Activated T-cell treated with anti-CD3 and anti-CD28 coated beads, Interleukin-2, amount 50 U/mL, for 1 hour (primary cell): ENCODE results near the gene CYBC1.
A peak's percentile ranks its signal among the peaks of the same experiment; 100 is the strongest.

ENCODE experiments used
- DNase-seq: peaks from one replicate; pipeline ENCODE4 v3.0.0-alpha.2; 2020

The CYBC1 gene

DNA sequence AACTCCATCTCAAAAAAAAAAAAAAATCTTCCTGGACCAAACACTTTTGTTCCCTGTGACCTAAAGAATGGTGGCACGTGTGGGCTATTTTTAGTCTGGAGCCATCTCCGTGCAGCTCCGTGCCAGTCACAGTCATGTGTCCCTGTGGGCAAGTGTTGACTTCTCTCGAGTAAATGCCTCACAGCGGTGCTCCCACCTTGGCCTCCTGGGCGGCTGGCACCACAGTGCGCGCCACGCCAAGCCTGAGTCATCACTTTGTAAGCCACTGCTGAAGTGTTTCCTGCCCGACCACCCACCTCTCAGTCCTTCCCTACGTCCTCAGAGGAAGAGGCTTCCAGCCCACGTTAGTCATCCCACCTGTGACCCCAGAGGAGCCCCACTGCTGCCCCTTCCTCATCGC lies 43.3 kb downstream of the CYBC1 start:
- DNase-seq = no peak

DNA sequence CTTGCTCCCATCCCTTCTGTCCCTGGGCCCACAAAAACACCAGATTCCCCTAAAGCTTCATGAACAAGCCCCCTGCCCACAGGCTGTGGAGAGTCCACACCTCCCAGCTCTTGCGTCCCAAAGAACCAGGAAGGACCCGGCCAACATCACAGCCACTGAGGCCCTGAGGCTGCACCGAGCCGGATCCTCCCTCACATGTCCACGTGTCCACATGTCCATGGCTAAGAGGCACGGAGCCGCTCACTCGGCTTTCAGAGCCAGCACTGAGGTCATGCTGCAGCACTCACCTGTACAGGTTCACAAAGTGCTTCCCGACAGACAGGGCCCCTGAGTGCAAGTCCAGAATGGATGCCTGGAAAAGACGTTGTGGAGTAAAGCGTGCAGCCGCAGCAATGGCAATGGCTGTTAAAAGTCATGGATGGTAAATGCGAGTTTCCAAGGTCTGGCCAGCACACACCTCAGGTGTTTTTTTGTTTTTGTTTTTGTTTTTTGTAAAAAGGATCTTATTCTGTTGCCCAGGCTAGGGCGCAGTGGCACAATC lies 44.4 kb downstream of the CYBC1 start:
- no peak for DNase-seq

DNA sequence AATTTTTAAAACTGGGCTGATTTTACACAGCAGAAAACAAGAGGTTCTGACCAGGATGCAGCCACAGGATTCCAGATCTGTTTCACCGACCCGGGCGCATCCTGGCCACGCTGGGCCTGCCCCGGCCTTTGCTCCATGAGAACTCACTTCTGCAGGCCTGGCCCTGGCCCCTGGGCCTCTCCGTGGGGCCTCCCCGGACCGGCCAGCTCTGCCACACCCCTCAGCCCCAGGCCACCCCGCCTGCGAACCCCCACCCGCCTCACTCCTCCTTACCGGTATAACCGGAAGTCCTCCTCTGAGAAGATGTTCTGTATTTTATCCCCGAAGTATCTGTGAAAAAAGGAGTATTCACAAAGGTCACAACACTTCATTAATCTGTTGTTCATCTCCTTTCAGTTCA lies 45.5 kb downstream of the CYBC1 start:
- DNase-seq = no peak

DNA sequence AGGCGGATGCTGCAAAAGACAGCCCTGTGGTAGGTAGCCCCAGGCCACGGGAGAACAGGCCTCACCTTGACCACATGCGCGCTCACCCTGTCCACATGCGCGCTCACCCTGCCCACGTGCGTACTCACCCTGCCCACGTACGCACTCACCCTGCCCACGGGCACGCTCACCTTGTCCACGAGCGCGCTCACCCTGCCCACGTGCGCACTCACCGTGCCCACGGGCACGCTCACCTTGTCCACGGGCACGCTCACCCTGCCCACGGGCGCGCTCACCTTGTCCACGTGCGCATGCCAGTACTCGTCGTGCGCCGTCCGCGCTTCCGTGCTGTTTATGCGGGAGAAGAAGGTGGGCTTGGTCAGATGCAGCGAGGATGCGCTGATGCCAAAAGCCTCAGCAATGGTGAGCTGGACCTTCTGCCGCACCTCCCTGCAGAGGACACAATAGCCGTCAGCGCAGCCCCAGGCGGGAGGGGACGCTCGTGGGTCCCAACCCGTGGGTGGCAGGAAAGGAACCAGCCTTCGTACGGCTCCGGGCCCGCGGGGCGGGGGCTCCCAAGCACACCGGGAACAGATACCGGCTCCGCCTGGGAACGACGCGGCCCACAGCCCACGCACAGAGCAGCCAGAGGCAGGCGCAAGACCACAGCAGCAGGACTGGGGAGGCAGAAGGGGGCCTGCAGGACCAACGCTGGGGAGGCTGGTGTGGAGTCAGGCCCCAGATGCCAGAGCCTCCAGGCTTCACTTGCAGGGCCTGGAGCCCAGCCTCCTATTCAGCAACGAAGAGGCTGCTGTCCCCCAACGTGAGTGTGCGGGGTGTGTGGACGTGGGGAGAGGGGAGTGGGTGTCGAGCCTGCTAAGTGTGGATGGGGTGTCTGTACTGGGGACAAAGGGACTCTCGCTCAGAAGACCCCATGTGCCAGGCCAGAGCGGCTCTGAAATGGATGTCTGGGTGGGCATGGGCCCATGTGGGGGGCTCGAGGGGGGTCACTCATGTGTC lies 46.6 kb downstream of the CYBC1 start:
- DNase-seq = no peak

DNA sequence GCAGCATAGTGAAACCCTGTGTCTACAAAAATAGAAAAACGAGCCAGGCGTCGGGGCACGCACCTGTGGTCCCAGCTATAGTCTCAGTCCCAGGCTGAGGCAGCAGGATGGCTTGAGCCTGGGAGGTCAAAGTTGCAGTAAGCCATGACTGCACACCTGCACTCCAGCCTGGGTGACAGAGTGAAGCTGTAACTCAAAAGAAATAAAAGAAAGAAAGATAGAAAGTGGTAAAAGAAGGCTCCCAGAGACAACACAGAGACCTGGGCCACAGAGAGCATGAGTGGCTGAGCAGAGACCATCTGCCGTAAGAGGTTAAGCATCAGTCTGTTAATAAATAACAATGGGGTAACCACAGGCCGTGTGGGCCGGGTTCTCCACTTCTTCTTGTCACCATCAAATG lies 47.7 kb downstream of the CYBC1 start:
- no peak for DNase-seq

DNA sequence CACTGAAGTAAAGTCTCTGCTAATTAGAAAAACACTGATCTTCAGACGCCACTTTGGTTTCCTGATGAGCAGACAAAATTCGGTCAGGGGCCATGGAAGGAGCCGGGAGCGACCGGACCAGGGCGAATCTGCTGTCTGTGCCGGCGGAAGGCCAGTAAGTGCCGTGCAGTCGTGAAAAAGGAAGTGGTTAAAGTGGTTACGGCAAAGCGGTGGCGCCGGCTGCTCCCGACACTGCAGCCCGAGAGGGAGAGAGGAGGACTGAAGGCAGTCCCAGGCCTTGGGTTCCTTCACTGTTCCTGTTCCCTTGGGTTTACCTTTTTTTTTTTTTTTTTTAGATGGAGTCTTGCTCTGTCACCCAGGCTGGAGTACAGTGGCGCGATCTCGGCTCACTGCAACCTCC lies 49.7 kb downstream of the CYBC1 start:
- DNase-seq = peak; percentile 44

DNA sequence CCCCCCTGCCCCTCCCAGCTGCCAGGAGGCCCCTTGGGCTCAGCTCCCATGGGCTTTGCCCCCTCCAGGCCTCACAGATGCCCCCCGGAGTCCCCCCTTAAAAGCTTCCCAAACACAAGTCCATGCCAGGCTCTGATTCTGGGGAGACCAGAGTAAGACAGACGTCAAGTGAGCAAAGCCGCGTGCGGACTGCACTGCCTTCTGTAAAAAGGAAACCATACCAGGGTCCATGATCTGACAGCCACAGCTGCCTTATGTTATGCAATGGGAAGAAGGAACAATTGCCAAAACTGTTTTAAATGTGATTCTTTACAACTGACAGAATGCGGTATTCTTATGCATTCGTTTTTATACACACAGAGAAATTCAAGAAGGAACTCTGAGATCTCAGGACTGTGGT lies 50.3 kb downstream of the CYBC1 start:
- no peak for DNase-seq

DNA sequence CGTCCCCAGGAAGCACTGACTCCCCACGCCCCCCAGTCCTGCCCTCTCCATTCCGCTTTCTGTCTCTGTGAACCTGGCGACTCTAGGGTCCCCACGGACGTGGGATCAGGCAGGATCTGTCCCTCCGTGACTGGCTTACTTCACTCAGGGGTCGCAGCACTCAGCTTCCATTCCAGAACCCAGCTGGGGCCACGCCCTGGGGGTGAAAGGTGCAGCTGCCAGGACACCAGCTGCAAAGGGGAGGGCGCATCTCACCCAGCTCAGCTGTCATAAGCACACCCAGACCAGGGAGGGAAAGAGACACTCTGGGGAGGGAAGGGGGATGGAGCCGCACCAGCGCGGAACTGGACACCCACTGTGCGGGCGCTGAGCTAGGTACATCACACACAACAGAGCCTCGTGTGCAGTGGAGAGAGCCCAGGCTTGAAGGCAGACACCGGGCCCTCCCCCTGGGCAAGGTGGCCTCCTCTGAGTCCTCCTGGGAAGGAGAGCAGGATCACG lies 50.9 kb downstream of the CYBC1 start:
- DNase-seq = no peak

DNA sequence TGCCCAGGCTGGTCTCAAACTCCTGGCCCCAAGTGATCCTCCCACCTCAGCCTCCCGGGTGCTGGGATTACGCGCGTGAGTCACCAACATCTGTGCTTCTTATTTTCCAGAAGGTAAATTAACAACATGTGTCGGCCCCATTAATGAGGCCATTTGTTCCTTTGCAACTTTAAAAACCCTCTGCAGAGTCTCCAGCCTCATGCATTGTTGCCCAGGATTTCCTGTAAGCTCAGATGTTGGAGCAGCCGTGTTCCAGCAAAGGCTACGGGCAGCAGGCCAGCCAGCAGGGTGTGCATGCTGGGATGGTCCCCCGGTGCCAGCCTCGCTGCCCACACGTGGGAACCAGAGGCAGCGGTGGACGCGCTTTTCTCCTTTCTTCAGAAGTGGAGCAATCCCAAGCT lies 51.5 kb downstream of the CYBC1 start:
- DNase-seq = no peak

DNA sequence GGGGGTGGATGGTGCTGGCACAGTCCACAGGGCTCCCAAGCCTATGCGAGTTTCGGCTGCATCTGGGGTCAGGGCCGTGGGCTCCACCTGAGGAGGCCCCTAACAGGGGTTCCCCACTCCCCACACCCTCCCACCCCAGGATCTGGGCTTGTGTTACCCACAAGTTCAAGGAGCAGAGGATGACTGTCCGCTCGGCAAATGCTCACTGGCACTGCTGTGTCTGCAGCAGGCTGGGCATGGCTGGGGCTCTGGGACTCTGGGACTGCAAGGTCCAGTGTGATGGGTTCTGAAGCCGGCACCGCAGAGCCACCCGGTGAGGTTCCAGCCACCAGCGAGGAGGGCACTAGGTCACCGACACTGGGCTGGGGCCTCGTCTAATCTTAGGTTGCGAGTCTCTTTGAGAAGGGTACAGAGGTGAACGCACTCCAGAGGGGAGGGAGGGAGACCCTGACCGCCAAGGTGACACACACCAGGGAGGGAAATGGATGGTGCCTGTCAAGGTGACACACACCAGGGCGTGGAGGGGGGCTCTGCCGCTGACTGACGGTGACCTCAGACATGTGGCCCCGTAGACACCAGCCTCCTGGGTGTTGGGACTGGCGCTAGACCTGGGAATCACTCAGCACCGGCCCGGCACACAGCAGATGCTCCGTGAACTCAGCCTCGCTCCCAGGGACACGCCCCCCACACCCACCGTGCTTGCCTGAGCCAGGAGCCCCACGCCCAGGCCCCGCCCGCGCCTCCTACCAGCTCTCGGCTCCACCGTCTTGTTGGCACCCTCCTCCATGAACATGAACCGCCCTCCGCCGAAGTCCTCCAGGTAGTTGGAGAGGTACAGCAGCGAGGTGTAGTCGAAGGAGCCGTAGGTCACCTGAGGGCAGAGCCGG lies 52.9 kb downstream of the CYBC1 start:
- no peak for DNase-seq

DNA sequence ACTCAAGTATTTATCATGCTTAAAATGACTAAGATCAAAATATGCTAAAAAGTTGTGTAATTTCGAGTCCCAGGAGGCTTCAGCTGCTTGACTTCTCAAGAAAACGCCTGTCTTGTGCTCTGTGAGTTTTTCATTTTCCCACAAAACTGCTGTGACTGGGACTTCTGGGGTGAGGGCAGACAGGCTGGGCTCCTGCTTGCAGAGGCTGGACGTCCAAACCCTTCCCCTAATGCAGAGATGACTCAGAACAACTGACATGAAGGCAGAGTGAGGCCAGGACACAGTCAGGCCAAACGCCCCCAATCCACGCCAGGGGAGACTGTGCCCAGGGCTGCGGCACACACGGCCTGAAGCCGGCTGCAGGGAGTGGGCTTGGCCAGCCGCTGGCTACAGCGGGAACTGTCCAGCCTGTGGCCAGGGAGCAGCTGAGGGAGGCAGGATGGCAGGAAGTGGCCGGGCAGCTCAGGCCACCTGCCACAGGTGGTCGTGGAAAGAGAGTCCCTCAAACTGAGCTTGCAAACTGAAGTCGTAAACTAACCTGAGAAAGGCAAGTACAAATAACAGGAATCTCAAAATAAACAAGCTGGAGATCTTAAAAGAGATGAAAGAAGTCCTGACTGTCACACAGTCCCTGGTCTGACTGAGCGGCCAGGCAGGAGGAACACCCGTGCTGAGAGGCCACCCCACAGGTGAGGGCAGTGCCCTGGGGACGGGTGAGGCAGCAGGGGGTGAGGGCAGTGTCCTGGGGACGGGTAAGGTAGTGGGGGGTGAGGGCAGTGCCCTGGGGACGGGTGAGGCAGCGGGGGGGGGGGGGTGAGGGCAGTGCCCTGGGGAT lies 53.7 kb downstream of the CYBC1 start:
- no peak for DNase-seq

DNA sequence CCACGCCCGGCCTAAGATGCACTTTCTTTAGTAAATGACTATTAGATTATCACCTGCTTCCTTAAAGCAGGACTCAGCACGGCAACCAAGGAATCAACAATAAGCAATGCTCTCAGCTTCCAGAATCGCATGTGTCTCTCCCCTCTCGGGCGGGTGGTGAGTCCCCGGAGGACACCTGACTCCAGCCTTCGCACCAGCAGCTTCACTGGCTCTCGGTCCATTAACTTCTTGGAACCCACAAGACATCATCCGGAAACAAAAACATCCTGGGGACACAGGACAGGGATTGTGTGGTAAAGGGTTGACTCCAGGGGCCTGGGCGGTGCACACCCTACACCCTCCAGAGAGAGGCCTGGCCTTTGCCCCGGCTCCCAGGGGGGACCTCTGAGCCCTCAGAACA lies 56.3 kb downstream of the CYBC1 start:
- no peak for DNase-seq

DNA sequence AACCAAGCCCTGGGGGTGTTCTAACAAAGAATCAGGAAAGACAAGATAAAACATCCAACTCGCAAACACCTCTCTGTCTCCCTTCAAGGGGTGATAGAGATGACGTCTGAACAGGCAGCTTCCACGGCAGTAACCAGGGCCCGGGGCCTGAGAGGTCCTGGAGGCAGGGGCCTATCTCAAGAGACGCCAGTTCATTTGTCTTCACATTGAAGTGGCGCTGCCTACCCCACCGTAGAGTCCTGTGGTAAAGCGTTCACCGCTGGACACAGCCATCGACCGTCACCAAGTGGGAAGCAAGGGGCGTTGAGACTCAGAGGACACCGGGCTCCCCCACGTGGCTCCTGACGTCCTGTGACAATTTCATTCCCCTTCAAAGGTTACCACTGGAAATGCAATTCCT lies 57.6 kb downstream of the CYBC1 start:
- DNase-seq = no peak
